Left colon (tissue), 2 donors: Measurements from ENCODE around the gene SLC22A23. TPM values are rescaled to one million over a fixed set of nuclear protein-coding genes. Genes with fewer than 3 reads are reported as not detected.

Experiments
- ATAC-seq: fragments of 200-7000 bp; cut with Tn5 transposase; one replicate; pipeline ENCODE4 v1.9.1; 2020; ENCODE audit warnings: mild to moderate bottlenecking, moderate library complexity
- DNase-seq, 2 donors: peaks; one replicate each; pipeline ENCODE4 v3.0.0-alpha.2; 2020
- intact Hi-C, 2 donors: fragments of 100-400 bp; cut with DNase I in 1 of 2; cut with micrococcal nuclease in 1 of 2; formaldehyde crosslinking; loops; one replicate each; pipeline versions ENCODE4 v1.11.2 to v1.14.0; 2022; cut with DNase I, micrococcal nuclease
- total RNA-seq, 2 donors: library from RNA; stranded (reverse); fragmentation: NEBNext Ultra II Directional; extraction: Animal tissue kit (Norgen Biotek cat#: 25700); gene quantifications; one replicate each; pipeline ENCODE4 v1.2.1, GENCODE V29; 2021
- donor health status: DM: no; HTN: no; CAD: no.
- donor health status: DM: yes; HTN: yes; CAD: no.

SLC22A23 gene
- total RNA-seq, 2 donors from 2014 or later = 75.2 to 98.6 TPM

GRCh38 chr6:3449750-3450305 is 7.0 kb downstream of the SLC22A23 start:
- DNase-seq = no peak
- ATAC-seq = no peak
- intact Hi-C loops = no loop called here

GRCh38 chr6:3449321-3449720 is 7.5 kb downstream of the SLC22A23 start:
- DNase-seq = no peak
- intact Hi-C loops = no loop called here
- ATAC-seq = no peak

- ATAC-seq (no peak), DNase-seq (no peak)
- intact Hi-C loops = no loop called here
Measured at GRCh38 chr6:3447005-3447404, 9.8 kb downstream of the SLC22A23 start.

- intact Hi-C loops = no loop called here
- ATAC-seq (no peak), DNase-seq (no peak)
Measured at GRCh38 chr6:3446184-3446583, 10.7 kb downstream of the SLC22A23 start.

- intact Hi-C loops = no loop called here
- ATAC-seq (peak; percentile 47), DNase-seq (no peak)
Measured at GRCh38 chr6:3444276-3445088, 12.4 kb downstream of the SLC22A23 start.

GRCh38 chr6:3443221-3443515 is 13.7 kb downstream of the SLC22A23 start:
- ATAC-seq (no peak), DNase-seq (no peak)
- intact Hi-C loops = no loop called here

GRCh38 chr6:3442431-3443220 is 14.2 kb downstream of the SLC22A23 start:
- no peak for ATAC-seq
- intact Hi-C loops = no loop called here
- DNase-seq = no peak

- DNase-seq (no peak), ATAC-seq (no peak)
- intact Hi-C loops = no loop called here
Measured at GRCh38 chr6:3440911-3441310, 15.9 kb downstream of the SLC22A23 start.

GRCh38 chr6:3439961-3440360 is 16.9 kb downstream of the SLC22A23 start:
- DNase-seq (no peak), ATAC-seq (no peak)
- intact Hi-C loops = no loop called here

GRCh38 chr6:3438190-3439167 is 18.4 kb downstream of the SLC22A23 start:
- peak; percentile 89 for ATAC-seq
- intact Hi-C loops = no loop called here
- DNase-seq = peak; percentile 37 to 58

GRCh38 chr6:3433005-3433404 is 23.8 kb downstream of the SLC22A23 start:
- intact Hi-C loops = no loop called here

GRCh38 chr6:3432416-3432815 is 24.4 kb downstream of the SLC22A23 start:
- no peak for ATAC-seq
- intact Hi-C loops = no loop called here
- DNase-seq = no peak

More at GRCh38 chr6:3433005-3433404, 23.8 kb downstream of the SLC22A23 start:
- ATAC-seq (peak; percentile 57), DNase-seq (no peak)

GRCh38 chr6:3431994-3432393 is 24.9 kb downstream of the SLC22A23 start:
- intact Hi-C loops = no loop called here
- ATAC-seq = no peak
- no peak for DNase-seq

GRCh38 chr6:3429211-3429610 is 27.6 kb downstream of the SLC22A23 start:
- ATAC-seq (no peak), DNase-seq (no peak)
- intact Hi-C loops = no loop called here

- DNase-seq (no peak), ATAC-seq (no peak)
- intact Hi-C loops = no loop called here
Measured at GRCh38 chr6:3428700-3429099, 28.1 kb downstream of the SLC22A23 start.

- no peak for ATAC-seq
- intact Hi-C loops = no loop called here
- no peak for DNase-seq
Measured at GRCh38 chr6:3428247-3428646, 28.6 kb downstream of the SLC22A23 start.

GRCh38 chr6:3427687-3428085 is 29.2 kb downstream of the SLC22A23 start:
- intact Hi-C loops = no loop called here
- ATAC-seq (peak; percentile 68), DNase-seq (peak; percentile 60 to 64)

- ATAC-seq = no peak
Measured at GRCh38 chr6:3426927-3427686, 29.7 kb downstream of the SLC22A23 start.

More at GRCh38 chr6:3426927-3427686, 29.7 kb downstream of the SLC22A23 start:
- no peak for DNase-seq
- intact Hi-C loops = no loop called here
